HUES64 (cell line): ENCODE data around the gene XXYLT1.
A peak's percentile ranks its signal among the peaks of the same experiment; 100 is the strongest.

Experiments
- H3K27ac ChIP-seq: 2 replicates; pipeline ENCODE4 v1.7.0; 2013; ENCODE audit warnings: low read depth, low read length, inconsistent platforms
- H3K27me3 ChIP-seq: 2 replicates; pipeline ENCODE4 v1.6.1; 2013; ENCODE audit warnings: mild to moderate bottlenecking, low read length; ENCODE audit not compliant: insufficient read depth
- H3K36me3 ChIP-seq: 2 replicates; pipeline ENCODE4 v1.6.1; 2013; ENCODE audit warnings: mild to moderate bottlenecking, low read length; ENCODE audit not compliant: insufficient read depth
- H3K4me1 ChIP-seq: 2 replicates; pipeline ENCODE4 v1.6.1; 2013; ENCODE audit warnings: mild to moderate bottlenecking, low read length, moderate library complexity; ENCODE audit not compliant: insufficient read depth
- H3K4me3 ChIP-seq: 2 replicates; pipeline ENCODE4 v1.5.1; 2013; ENCODE audit warnings: mild to moderate bottlenecking, low read length, moderate library complexity
- H3K9ac ChIP-seq: 2 replicates; pipeline ENCODE4 v1.6.1; 2013; ENCODE audit warnings: mild to moderate bottlenecking, low read depth, low read length
- H3K9me3 ChIP-seq: 2 replicates; pipeline ENCODE4 v1.6.1; 2013; ENCODE audit warnings: low read depth, low read length; ENCODE audit not compliant: insufficient read depth
- WGBS: fragments of 150-250, 120-280 bp; methylation state at CpG from one replicate; pipeline ENCODE4 v1.1.7; 2013; ENCODE audit warnings: missing lambda C conversion rate; 5-methylcytosine and 5-hydroxymethylcytosine counted together

XXYLT1 gene

DNA sequence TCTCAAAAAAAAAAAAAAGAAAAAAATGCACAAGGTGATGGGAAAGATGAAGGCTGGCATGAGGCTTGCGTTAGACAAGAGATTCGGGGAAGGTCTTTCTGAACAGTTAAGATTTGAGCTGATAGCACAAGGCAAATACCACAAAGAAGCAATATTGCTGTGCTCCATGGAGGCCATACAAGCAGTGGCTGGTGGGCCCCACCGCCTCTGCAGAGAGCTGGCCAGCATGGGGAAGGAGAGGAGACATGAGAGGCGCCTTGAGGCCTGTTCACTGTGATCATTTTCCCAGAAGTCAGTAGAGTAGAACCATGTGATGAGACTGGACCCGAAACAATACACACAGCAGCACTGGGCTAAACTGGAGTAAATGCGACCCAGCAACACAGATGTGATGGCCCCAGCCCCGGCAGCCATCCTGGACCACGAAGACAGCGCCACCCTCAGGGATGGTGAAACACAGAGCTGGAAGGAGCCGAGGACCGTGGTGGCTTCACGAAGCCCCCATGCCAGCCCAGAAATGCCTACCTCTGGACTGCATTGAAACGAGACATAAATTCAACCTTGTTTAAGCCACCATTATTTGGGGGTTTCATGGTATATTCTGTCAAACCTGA, 5.5 kb downstream of the XXYLT1 start:
- Histone ChIP-seq H3K9ac (no peak overlapping the region), H3K27ac (no peak overlapping the region), H3K4me3 (no peak overlapping the region), H3K9me3 (no peaks in the 10 kb centered on the region), H3K27me3 (no peaks in the 10 kb centered on the region), H3K36me3 (peaks cover 31% of the 10 kb centered on the region), H3K4me1 (peaks cover 8% of the 10 kb centered on the region; the same call in 1 of the 2 replicates)
- 94% methylated on average over 13 of the region's 13 CpGs for WGBS

DNA sequence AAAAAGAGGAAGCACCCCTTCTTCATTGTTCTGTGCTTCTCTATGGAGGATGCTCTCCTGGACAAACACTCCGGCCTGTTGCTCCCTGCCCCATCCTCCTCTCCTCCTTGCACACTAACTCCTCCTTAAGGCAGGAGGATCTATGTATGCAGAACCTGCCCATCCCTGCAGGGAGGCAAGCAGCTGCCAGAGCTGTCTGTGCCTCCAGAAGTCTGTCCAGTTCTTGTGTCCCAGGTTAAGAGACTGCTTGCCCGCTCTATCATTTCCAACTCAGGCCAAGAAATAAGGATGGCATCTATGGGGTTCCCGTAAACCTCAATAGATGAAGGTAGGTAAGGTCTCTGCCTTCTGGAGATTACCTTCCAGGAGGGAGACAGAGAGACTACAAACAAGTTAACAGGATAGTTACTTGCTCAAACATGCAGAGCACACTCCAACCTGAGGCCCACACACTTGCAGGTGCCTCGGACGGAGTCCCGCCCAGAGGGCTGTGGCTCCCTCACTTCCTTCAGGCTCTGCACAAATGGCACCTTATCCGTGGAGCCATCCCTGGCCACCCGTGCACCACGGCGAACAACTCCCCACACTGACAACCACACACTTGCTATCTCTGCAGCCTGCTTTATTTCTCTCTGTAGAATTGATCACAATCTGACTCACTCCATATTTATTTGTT, 6.9 kb downstream of the XXYLT1 start:
- Histone ChIP-seq H3K27ac (no peak overlapping the region), H3K27me3 (no peaks in the 10 kb centered on the region), H3K9me3 (no peaks in the 10 kb centered on the region), H3K9ac (no peak overlapping the region), H3K4me1 (peaks cover 3% of the 10 kb centered on the region), H3K4me3 (no peak overlapping the region), H3K36me3 (peaks cover 31% of the 10 kb centered on the region)
- whole genome bisulfite sequencing: 95% methylated on average over 10 of the region's 10 CpGs

DNA sequence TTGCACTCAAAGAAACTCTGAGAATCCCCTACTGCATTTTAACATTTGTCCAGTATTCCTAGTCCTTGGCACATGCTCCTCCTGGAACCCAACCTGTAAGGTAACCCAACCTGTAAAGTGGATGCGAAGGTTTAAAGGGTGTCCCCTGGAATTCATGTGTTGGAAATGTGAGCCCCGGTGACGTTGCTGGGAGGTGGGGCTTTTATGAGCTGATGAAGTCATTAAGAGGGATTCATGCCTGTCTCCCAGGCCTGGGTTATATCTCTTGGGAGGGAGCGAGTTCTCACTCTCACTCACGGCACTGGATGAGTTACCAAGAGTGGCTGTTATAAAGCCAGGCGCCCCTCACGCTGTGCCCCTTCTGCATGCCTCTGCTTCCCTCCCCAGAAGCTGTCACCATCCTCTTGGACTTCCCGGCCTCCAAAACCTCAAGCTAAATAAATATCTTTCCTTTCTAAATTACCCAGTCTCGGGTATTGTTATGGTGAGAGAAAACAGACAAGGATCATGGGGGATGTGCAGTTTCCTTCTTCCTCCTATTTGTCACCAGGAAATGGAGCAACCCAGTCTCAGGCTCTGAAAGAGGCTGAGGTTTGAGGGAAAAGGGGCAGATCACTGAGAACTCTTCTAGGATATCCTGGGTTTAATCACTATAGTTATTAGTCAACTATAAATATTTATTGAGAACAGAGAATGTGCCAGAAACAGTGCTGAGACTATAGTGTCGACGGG, 7.6 kb downstream of the XXYLT1 start:
- Histone ChIP-seq H3K36me3 (peaks cover 25% of the 10 kb centered on the region), H3K27me3 (no peaks in the 10 kb centered on the region), H3K4me1 (peaks cover 10% of the 10 kb centered on the region), H3K4me3 (no peak overlapping the region), H3K9ac (no peak overlapping the region), H3K9me3 (no peaks in the 10 kb centered on the region), H3K27ac (no peak overlapping the region)
- 87% methylated on average over 10 of the region's 11 CpGs for WGBS

DNA sequence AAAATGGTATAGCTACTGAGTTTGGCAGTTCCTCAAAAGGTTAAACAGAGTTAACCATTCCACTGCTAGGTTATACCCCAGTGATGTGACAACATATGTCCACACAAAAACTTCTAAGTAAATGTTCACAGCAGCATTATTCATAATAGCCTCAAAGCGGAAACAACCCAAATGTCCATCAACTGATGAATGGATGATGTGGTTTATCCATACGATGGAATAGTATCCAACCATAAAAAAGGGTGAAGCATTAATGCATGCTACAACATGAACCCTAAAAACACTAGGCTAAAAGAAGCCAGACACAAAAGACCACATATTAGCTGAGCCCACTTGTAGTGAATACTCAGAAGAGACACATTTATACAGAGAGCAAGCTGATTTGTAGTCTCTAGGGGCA, 9.0 kb downstream of the XXYLT1 start:
- H3K9me3 ChIP-seq: no peaks in the 10 kb centered on the region
- H3K27me3 ChIP-seq: no peaks in the 10 kb centered on the region
- no peak overlapping the region for H3K27ac ChIP-seq
- H3K36me3 ChIP-seq: peaks cover 17% of the 10 kb centered on the region
- H3K9ac ChIP-seq: no peak overlapping the region
- 100% methylated on average over 1 of the region's 2 CpGs for WGBS
- H3K4me1 ChIP-seq: peaks cover 11% of the 10 kb centered on the region
- no peak overlapping the region for H3K4me3 ChIP-seq

DNA sequence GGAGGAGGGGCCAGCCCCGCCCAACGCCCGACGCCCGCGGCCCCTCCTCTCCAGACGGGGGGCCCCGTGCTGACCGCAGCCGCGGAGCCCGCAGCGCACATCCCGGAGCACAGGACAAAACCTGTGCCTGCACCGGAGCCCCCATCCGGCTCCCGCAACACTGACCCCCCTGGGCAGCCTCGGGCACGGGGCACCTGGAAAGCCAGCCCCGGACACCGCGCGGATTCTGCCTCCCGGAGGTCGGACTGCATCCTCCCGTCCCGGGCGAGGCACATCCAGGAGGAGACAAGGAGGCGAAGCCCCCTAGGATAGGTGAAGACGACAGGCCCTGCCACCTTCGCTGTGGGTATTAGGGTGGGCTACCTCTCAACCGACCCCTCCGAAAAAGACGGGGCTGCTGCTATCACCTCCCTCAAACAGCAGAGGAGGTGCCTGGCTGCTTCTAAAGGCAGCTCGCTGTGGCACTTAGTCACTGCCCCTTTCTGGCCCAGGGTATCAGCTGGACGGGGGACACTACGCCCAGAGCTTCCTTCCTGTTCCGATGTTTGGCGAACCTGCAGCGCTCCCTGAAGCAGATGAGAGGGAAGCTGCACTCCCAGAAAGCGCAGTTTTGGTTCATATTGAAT, 10.6 kb downstream of the XXYLT1 start:
- Histone ChIP-seq H3K27ac (peak overlapping the region; percentile 1; the same call in 1 of the 2 replicates), H3K4me1 (peaks cover 11% of the 10 kb centered on the region), H3K9me3 (no peaks in the 10 kb centered on the region), H3K27me3 (no peaks in the 10 kb centered on the region), H3K4me3 (peak overlapping the region; percentile 63), H3K36me3 (0 out of 2 replicates have a peak, but pooled peaks cover 4% of the 10 kb centered on the region), H3K9ac (peak overlapping the region; percentile 36)
- 1% methylated on average over 41 of the region's 41 CpGs for WGBS

DNA sequence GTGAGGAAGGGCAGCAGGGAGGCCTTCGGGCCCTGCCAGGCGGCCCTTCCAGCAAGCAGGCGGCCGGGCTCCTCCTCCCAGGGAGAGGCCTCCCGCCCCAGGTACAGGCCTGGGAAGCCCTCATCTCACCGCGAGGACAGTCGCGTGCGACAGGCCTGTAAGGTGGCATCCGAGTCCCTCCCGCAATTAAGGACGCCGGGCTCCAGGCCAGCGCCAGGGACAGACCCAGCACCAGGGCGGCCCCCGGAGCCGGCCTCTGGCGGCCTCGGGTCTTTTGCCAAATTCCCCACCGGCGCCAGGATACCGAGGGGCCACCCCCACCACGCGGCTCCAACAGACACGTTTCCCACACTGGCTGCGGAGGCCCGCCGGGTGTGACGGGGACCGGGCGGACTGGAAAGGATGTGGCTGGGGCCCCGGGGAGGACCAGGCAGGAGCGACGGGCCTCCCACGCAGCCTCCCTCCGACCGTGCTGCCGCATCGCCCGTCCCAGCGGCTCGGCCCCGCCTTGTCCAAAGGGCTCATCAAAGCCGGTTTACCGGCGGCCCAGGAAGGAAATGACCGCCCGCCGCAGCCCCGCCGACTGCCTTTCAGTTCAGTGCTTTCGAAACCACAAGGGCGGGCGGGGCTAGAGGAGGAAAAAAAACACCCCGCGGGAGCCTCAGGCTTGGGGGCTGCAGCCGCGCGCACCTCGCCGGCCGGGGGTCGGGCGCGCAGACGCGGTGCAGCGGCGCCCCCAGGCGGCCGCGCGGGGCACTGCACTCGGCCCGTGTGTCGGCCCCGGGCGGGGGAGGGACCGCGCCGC, 11.3 kb downstream of the XXYLT1 start:
- H3K4me1 ChIP-seq: peaks cover 17% of the 10 kb centered on the region
- peak overlapping the region; percentile 63 for H3K4me3 ChIP-seq
- WGBS: 3% methylated on average over 82 of the region's 82 CpGs
- H3K36me3 ChIP-seq: 0 out of 2 replicates have a peak, but pooled peaks cover 4% of the 10 kb centered on the region
- H3K27me3 ChIP-seq: no peaks in the 10 kb centered on the region
- peak overlapping the region; percentile 82 for H3K27ac ChIP-seq
- peak overlapping the region; percentile 80 for H3K9ac ChIP-seq
- no peaks in the 10 kb centered on the region for H3K9me3 ChIP-seq

DNA sequence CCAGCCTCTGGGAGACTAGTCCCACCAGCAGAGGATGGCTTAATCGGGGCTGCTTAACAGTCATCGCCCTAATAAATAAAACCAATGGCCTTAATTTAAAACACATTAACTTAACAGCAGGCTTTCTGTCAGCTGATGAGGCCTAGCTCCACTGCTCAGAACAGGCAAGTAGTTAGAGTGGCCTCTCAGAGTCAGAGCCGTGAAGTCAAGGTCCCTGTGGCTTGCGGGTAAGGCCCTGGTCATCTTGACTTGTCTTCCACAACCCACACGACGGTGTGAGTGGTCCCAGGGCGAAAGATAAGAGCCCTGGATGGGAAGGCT, 11.8 kb downstream of the XXYLT1 start:
- Histone ChIP-seq H3K27ac (peak overlapping the region; percentile 82; the same call in 1 of the 2 replicates), H3K4me1 (peaks cover 22% of the 10 kb centered on the region), H3K9ac (peak overlapping the region; percentile 80), H3K9me3 (no peaks in the 10 kb centered on the region), H3K4me3 (peak overlapping the region; percentile 63), H3K27me3 (no peaks in the 10 kb centered on the region), H3K36me3 (0 out of 2 replicates have a peak, but pooled peaks cover 4% of the 10 kb centered on the region)
- 37% methylated on average over 7 of the region's 7 CpGs for WGBS

DNA sequence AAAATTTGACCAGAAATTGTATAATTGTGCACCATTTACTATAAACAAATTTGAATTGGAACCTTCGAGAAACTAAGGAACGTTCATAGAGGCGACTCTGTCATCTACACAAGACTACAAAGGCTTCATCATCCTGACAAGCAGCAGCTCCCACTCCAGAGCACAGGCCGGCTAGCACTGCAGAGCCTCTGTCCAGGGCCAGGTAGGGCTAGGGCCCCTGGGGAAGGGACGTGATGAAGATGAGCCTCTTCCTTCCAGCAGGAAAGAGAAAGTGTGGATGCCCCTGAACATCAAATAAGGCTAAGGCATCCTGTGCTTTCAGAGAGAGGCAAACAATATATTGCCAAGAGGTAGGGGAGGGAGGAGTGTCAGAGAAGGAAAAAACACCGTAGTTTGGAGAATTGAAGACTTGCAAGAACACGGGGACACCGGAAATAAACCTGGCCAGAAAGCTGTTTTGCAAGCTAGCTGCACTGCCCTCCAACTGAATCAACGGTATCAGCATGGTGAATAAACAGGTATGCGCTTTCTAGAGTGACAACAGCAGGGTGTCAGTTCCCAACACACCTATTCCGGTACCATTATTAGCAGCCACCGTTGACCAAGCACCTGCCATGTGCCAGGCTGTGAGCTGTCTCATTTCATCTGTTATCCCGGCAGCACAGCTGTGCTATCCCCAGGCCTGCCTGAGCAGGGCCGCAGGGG, 12.4 kb downstream of the XXYLT1 start:
- Histone ChIP-seq H3K36me3 (0 out of 2 replicates have a peak, but pooled peaks cover 4% of the 10 kb centered on the region), H3K4me3 (no peak overlapping the region), H3K9ac (0 out of 2 replicates have a peak overlapping the region, but pooled peaks have one; percentile 80), H3K27ac (no peak overlapping the region), H3K9me3 (no peaks in the 10 kb centered on the region), H3K4me1 (peaks cover 22% of the 10 kb centered on the region), H3K27me3 (no peaks in the 10 kb centered on the region)
- WGBS: 71% methylated on average over 14 of the region's 14 CpGs

DNA sequence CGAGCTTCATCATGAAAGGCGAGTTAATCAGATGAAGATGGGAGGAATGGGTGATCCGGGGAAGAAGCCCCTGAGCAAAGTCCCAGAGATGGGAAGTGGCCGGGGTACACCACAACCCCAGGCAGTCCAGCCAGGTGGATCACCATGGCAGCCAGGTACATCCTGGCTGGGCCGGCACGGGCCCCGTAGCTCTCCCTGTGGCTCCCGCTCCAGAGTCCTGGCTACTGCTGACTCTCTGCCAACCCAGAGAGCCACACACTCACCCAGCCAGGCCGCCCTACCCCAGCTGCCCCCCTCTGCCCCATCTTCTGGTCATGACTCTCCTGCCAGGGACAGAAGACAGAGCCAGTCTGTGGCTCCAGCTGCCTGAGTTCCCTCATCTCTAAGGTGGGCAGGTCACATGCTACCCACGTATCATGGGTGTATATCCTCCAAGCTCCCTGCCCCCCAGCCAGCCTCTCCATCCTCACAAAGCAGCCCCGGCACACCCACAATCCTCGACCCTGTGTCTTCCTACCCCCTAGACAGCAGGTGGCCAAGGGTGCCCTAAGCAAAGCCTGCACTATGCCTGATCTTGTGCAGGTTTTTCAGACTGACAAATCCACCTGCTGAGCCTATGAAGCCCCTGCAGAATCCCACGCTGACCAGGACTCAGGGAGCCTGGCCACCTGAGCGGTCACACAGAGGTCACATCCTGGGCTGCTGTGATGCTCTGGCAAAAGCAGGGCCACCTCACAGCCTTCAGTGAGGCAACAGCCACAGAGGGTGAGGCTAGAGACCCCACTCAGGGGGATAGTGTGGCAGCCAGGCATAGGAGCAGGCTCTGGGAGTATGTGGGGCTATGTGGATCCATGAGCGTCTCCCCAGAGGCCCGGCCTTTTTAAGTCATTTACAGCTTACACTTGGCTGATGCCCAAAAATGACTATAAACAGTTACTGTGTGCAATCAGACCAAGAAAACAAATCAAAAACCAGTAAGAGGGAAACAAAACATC, 13.2 kb downstream of the XXYLT1 start:
- Histone ChIP-seq H3K36me3 (0 out of 2 replicates have a peak, but pooled peaks cover 1% of the 10 kb centered on the region), H3K4me3 (no peak overlapping the region), H3K4me1 (peaks cover 27% of the 10 kb centered on the region), H3K9me3 (no peaks in the 10 kb centered on the region), H3K9ac (no peak overlapping the region), H3K27ac (no peak overlapping the region), H3K27me3 (no peaks in the 10 kb centered on the region)
- WGBS: 89% methylated on average over 16 of the region's 16 CpGs
